Stimulated activated naive B cell treated with anti-CD40 and anti-IgM and Interleukin-4, amounts not matched to agents 10 μg/mL and 1 μg/mL and 100 μg/mL, for 72 hours (primary cell): ENCODE measurements around the gene KLHL12.

Experiments used
- ATAC-seq, 2 donors: fragments of 150-1000 bp; cut with Tn5 transposase; replicated peaks; 2 replicates each; pipeline ENCODE4 v1.10.0; 2021; ENCODE audit warnings: moderate library complexity in 1 of 2
- DNase-seq: peaks from one replicate; pipeline ENCODE4 v3.0.0; 2021
- H3K27ac Mint-ChIP-seq: one replicate; pipeline ENCODE4 v1.8.0; 2022; ENCODE audit warnings: mild to moderate bottlenecking, mixed read lengths
- H3K27me3 Mint-ChIP-seq, 2 donors: one replicate each; pipeline ENCODE4 v1.8.0; 2022; ENCODE audit warnings: mixed read lengths in 2 of 2
- H3K36me3 Mint-ChIP-seq, 2 donors: one replicate each; pipeline ENCODE4 v1.8.0; 2022; ENCODE audit warnings: mixed read lengths in 2 of 2, mild to moderate bottlenecking in 1 of 2
- H3K4me1 Mint-ChIP-seq, 2 donors: one replicate each; pipeline ENCODE4 v1.8.0; 2022; ENCODE audit warnings: mixed read lengths in 2 of 2, mild to moderate bottlenecking in 1 of 2
- H3K4me3 Mint-ChIP-seq, 2 donors: one replicate each; pipeline ENCODE4 v1.8.0; 2022; ENCODE audit warnings: mild to moderate bottlenecking in 2 of 2, mixed read lengths in 2 of 2, moderate library complexity in 1 of 2
- H3K9me3 Mint-ChIP-seq, 2 donors: one replicate each; pipeline ENCODE4 v1.8.0; 2022; ENCODE audit warnings: mixed read lengths in 2 of 2, mild to moderate bottlenecking in 1 of 2

Gene KLHL12

DNA sequence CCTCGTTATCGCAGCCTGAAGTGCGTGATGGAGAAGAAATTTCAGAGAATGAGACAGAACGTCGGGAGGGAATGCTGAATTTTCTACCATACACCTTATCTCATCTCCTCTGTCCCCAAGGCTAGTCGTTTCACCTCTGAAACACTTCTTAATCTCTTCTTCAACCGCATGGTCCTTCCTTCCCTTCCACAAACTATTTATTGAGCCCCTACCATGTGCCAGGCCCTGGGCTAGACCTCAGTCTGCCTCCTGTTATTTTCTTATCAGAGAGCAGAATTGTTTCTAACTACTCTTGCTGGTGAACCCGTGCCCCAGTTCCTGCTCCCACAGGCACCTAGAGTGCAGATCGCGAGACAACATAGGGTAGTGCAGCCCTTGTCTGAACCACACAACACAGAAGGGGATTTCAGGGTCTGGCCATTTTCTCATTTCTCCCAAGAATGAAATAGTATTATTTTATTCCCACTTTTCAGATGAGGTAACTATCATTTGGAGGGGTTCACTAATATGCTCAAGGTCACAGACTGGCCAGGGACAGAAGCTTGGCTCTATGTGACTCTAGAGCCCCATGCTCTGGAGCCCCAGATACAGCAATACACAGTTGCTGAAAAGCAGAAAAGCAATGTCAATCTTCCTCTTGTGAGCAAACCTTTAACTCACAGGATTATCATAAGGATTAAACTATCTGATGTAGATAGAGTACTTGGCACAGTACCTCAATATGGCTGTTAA lies 31.7 kb upstream of the KLHL12 start:
- Mint-ChIP-seq H3K4me3 (peak overlapping the region; percentile 82 to 96), H3K4me1 (peaks cover 18 to 33% of the 10 kb centered on the region in 2 donors), H3K36me3 (peaks cover 14 to 35% of the 10 kb centered on the region in 2 donors), H3K27me3 (no peaks in the 10 kb centered on the region), H3K27ac (peak overlapping the region; percentile 95), H3K9me3 (no peaks in the 10 kb centered on the region)
- DNase-seq = no peak
- ATAC-seq = peak; percentile 24 to 32

DNA sequence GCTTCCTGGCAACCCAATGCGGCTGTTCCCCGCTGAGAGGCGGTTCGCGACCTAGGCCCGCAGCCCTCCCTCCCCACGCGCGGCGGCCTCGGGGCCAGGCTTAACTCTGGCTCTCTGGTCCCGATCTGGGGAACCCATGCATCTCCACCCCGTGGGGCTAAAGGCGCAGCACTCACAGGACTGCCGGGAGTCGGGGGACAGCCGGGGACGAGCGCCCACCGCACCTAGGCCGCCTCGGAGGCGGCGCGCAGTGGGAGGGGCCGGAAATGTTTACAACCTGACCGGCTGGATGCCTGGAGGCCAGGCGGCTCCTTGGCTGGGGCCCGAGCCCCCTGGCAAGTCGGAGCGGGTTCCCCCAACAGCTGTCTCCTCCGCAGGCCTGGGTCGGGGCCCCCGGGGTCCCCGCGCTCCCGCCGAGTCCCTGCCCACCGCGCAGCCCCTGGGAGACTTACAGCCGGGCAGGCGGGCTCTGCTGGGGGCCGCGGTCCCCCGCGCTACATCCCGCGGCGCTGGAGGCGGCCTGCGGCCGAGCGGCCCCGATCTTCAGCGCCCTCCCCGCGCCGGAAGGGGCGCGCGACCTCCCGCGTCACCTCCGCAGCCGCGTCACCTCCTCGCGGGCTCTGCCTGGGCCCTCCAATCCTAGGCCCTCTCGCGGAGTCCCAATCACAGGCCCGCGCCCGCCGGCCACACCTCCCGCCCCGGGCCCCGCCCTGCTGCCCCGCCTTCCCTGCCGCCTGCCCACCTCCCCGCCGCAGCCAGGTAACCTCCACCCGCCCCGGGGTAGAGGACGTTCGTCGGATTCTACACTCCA lies 30.9 kb upstream of the KLHL12 start, which contains the start of gene ADIPOR1:
TSS of gene ADIPOR1 (minus strand) at position 580 of the 811 bp plus-strand sequence. CDS start 7,242 bp downstream, outside the sequence.
- Mint-ChIP-seq H3K36me3 (peaks cover 12 to 31% of the 10 kb centered on the region in 2 donors), H3K27me3 (no peaks in the 10 kb centered on the region), H3K4me1 (peaks cover 18 to 39% of the 10 kb centered on the region in 2 donors), H3K27ac (peak within 1 kb of the TSS; percentile 95), H3K4me3 (peak within 1 kb of the TSS; percentile 82 to 96), H3K9me3 (no peaks in the 10 kb centered on the region)
- ATAC-seq = peak; percentile 99
- DNase-seq = peak; percentile 83

DNA sequence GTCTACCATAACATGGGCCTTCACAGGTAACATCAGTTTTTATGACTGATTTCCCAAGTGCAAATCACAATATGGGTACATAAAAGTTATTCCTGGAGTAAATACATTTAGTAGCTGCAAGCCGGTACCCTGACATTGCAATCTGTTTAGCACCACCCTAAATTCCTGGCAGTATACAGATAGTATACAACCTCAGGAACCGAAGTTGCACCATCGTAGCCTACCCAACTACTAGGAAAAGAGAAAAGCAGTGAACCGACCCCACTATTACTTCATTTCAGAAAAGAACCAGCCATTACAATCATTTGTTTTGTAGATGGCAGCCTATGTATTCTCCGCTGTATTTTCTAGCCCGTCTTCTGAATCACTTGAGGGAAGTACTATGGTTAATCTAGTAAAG lies 29.9 kb upstream of the KLHL12 start:
- H3K4me1 Mint-ChIP-seq = peaks cover 24 to 49% of the 10 kb centered on the region in 2 donors
- H3K36me3 Mint-ChIP-seq = peaks cover 5 to 22% of the 10 kb centered on the region in 2 donors
- DNase-seq (no peak), ATAC-seq (no peak)
- H3K27ac Mint-ChIP-seq = peak overlapping the region; percentile 95
- H3K27me3 Mint-ChIP-seq = no peaks in the 10 kb centered on the region
- peak overlapping the region; percentile 82 to 96 for H3K4me3 Mint-ChIP-seq
- H3K9me3 Mint-ChIP-seq = no peaks in the 10 kb centered on the region

DNA sequence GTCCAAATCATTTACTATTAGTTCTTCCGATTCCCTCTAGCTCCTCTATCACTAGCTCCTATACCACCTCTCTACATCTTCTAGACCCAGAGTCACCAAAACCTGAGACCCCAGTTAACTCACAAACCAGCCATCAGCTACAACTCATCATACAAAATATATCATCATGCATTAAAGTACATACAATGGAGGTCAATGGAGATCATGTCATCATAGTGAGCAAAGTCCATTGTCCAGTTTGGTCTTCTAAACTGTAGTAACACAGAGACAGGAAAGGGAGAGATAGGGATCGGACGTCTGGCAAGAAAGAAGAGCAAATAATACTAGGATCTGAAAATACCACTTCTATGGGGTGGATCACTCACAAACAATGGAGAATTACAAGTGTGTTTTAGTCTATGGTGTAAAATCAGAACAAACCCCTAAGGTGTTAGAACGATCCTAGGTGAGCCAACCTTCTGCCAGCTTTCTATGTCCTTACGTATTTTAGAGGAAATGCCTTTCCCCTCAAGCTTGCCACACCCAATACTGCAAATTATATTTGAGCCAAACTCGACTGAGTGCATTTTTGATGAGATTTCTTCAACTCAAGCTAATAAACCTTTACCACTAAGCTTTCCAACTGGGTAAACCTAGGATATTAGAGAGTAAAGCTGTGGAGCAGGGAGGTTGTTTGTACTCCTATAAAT lies 27.2 kb upstream of the KLHL12 start:
- Mint-ChIP-seq H3K36me3 (peaks cover 3 to 16% of the 10 kb centered on the region in 2 donors), H3K27ac (no peak overlapping the region), H3K9me3 (no peaks in the 10 kb centered on the region), H3K27me3 (no peaks in the 10 kb centered on the region), H3K4me1 (peaks cover 24 to 57% of the 10 kb centered on the region in 2 donors), H3K4me3 (no peak overlapping the region)
- no peak for ATAC-seq
- no peak for DNase-seq

DNA sequence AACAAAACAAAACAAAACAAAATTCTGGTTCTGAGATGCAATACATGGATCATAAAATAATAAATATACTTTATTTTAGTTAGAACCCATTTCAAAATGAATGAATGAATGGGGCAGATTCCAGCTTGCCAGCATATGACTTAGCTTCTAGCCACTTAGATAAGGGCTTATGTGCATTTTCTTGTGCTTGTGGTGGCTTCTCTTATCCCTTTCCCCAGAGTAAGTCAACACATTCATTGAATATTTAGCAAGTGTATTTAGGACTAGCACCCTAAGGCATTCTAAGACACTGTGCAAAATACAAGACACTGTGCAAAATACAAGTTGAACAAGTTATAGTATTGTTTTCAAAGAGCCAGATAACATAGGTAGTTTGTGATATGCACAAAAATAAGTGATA lies 26.4 kb upstream of the KLHL12 start:
- ATAC-seq (no peak), DNase-seq (no peak)
- H3K9me3 Mint-ChIP-seq = no peaks in the 10 kb centered on the region
- H3K36me3 Mint-ChIP-seq = peaks cover 3 to 20% of the 10 kb centered on the region in 2 donors
- no peak overlapping the region for H3K27ac Mint-ChIP-seq
- H3K27me3 Mint-ChIP-seq = no peaks in the 10 kb centered on the region
- no peak overlapping the region for H3K4me3 Mint-ChIP-seq
- peaks cover 19 to 53% of the 10 kb centered on the region in 2 donors for H3K4me1 Mint-ChIP-seq

DNA sequence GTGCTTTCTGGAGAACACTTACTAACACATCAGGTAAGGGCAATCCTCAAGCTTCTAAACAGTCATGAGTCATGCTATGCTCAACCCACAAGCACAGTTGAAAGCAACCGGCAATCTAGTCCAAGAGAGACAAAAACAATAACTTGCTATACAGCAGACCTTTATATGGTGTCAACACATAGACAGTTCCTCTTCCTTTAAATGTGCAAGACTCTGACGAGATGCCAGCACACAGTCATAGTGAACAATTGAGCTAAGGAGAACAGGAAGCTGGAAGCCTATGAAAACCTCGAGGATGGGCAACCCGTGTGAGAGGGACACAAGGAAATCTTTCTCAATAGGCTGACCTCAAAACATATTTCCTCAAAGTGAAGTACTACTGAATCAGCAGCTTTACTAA lies 25.8 kb upstream of the KLHL12 start:
- Mint-ChIP-seq H3K27ac (peak overlapping the region; percentile 5), H3K4me3 (no peak overlapping the region), H3K9me3 (no peaks in the 10 kb centered on the region), H3K27me3 (no peaks in the 10 kb centered on the region), H3K36me3 (peaks cover 8 to 24% of the 10 kb centered on the region in 2 donors), H3K4me1 (peaks cover 18 to 53% of the 10 kb centered on the region in 2 donors)
- peak; percentile 61 to 69 for ATAC-seq
- DNase-seq = no peak

DNA sequence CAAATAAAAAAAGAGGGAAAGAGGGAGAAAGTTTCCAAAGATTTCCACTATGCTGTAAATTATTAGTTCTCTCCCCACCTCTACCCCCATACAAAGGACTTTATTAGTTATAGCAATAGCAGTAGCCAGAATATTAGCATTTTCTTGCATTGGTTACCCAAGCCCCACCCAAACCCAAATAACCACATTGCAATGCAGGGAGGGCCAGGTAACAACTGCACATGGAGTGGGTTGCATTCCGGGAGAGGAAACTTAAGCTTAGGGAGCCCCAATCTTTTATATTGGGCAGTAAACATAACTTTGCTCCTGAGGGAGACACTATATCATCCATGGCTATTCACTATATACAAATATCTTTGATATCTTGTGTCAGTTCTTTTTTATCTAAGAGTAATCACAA lies 25.1 kb upstream of the KLHL12 start:
- no peak for ATAC-seq
- Mint-ChIP-seq H3K4me1 (peaks cover 18 to 53% of the 10 kb centered on the region in 2 donors), H3K27ac (no peak overlapping the region), H3K27me3 (no peaks in the 10 kb centered on the region), H3K4me3 (no peak overlapping the region), H3K36me3 (peaks cover 8 to 27% of the 10 kb centered on the region in 2 donors), H3K9me3 (no peaks in the 10 kb centered on the region)
- no peak for DNase-seq

DNA sequence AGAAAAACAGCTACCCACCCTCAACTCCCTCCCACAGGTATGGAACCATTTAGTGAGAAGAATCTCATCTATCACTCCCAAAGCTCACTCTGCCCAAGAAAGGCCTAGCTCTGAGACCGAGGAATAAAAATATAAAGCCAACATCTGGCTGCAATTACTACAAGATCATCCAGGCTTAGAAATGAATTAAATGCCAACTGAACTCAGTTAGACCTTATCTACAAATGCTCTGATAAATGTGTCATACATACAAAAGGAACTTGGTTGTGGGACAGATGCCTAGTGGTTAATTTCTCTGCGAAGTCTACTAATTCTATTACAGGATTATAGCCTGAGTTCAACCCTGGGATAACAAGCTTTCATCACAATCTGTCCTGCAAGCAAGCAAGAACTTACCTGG lies 24.4 kb upstream of the KLHL12 start:
- H3K27me3 Mint-ChIP-seq = no peaks in the 10 kb centered on the region
- peaks cover 18 to 47% of the 10 kb centered on the region in 2 donors for H3K4me1 Mint-ChIP-seq
- DNase-seq (no peak), ATAC-seq (no peak)
- no peak overlapping the region for H3K4me3 Mint-ChIP-seq
- H3K27ac Mint-ChIP-seq = no peak overlapping the region
- H3K36me3 Mint-ChIP-seq = peaks cover 11 to 28% of the 10 kb centered on the region in 2 donors
- H3K9me3 Mint-ChIP-seq = no peaks in the 10 kb centered on the region

DNA sequence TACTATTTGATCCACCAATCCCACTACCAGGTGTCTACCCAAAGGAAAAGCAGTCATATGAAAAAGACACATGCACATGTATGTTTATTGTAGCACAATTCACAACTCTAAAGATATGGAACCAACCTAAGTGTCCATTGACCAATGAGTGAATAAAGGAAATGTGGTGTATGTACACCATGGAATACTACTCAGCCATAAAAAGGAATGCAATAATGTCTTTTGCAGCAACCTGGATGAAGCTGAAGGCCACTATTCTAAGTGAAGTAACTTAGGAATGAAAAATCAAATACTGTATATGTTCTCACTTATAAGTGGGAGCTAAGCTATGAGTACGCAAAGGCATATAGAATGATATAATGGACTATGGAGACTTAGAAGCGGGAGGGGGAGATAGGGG lies 18.4 kb upstream of the KLHL12 start:
- H3K4me1 Mint-ChIP-seq = no peaks in the 10 kb centered on the region
- no peak overlapping the region for H3K4me3 Mint-ChIP-seq
- no peaks in the 10 kb centered on the region for H3K9me3 Mint-ChIP-seq
- no peaks in the 10 kb centered on the region for H3K27me3 Mint-ChIP-seq
- no peak overlapping the region for H3K27ac Mint-ChIP-seq
- ATAC-seq = no peak
- DNase-seq = no peak
- peaks cover 27 to 62% of the 10 kb centered on the region in 2 donors for H3K36me3 Mint-ChIP-seq

DNA sequence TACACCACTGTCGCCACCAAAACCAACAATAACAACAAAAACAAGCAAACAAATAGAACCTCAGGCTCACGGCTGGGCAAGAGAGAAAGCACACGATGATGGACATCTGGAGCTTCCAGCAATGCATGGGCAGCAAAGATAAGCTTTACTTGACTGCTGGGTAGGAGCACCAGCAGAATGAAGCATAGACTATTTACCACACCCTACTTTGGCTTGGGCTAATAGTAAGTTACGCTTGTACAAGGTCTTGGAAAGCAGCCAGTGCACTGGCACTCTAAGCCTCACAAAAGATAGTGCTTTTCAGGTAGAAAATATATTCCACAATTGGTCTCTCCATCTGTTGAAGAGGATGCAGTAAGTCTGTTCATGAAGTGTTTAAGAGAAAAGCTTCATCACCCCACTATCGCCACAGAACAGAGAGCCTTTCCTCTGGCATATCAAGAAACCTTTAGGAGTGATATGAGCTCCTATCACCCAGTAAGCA lies 17.4 kb upstream of the KLHL12 start:
- no peaks in the 10 kb centered on the region for H3K27me3 Mint-ChIP-seq
- no peak overlapping the region for H3K4me3 Mint-ChIP-seq
- no peaks in the 10 kb centered on the region for H3K9me3 Mint-ChIP-seq
- DNase-seq (no peak), ATAC-seq (no peak)
- no peak overlapping the region for H3K27ac Mint-ChIP-seq
- H3K4me1 Mint-ChIP-seq = no peaks in the 10 kb centered on the region
- peaks cover 27 to 60% of the 10 kb centered on the region in 2 donors for H3K36me3 Mint-ChIP-seq

DNA sequence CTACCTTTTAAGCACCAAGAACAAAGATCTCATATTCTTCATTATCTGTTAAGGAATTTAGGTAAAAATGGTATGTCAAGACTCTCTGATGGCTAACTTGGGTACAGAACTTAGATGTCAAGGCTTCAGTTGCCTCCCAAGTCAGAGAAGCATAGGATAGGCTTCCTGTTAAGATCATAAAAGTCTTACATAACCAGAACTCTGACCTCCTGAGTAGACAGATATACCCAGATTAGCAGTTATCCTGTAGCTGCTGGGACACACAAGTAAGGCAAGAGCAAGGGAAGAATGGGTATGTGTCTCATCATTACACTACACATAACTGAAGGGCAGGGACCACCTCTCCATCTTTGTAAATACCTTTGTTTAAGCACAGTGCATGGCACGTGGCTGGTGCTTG lies 15.4 kb upstream of the KLHL12 start:
- DNase-seq (no peak), ATAC-seq (no peak)
- no peaks in the 10 kb centered on the region for H3K27me3 Mint-ChIP-seq
- H3K4me1 Mint-ChIP-seq = no peaks in the 10 kb centered on the region
- H3K36me3 Mint-ChIP-seq = peaks cover 23 to 51% of the 10 kb centered on the region in 2 donors
- no peaks in the 10 kb centered on the region for H3K9me3 Mint-ChIP-seq
- no peak overlapping the region for H3K4me3 Mint-ChIP-seq
- H3K27ac Mint-ChIP-seq = no peak overlapping the region

DNA sequence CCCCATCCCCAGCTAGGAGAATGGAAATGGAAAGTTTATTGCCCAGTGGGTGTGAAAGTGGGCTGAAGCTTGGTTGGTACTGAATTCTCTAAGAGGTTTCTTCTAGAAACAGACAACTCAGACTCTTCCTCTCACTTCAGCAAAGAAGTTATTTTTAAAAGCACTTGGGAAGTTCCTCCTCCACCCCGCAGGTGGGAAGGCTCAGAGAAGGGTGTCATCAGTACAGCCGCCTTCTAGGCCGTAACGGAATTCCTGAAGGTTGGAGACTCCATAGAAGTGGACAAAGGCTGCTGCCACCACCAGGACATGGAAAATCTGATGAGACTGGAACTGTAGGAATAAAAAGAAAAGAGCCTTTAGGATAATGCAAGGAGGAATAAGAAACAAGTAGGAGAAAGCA lies 14.3 kb upstream of the KLHL12 start:
- no peak for DNase-seq
- Mint-ChIP-seq H3K27me3 (no peaks in the 10 kb centered on the region), H3K9me3 (no peaks in the 10 kb centered on the region), H3K27ac (no peak overlapping the region), H3K4me1 (no peaks in the 10 kb centered on the region), H3K36me3 (peaks cover 19 to 49% of the 10 kb centered on the region in 2 donors), H3K4me3 (no peak overlapping the region)
- ATAC-seq = no peak

DNA sequence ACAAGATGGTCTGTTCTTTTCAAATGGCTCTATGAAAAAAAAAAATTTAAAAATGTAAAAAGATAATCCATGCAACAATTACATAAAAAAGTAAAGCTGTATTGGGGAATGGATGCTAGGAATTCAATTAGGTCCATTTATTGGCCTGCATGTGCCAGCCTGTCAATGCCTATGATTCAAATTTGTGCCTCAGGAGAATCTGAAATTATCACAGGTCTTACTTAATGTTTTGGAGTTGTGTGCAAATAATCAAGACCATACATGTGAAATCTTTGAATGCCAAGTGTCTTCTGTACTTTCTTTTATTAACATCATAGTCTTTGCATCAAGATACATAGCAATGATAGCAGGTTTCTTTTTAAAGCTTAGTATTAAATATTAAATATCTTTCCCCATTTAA lies 13.5 kb upstream of the KLHL12 start:
- no peak for ATAC-seq
- Mint-ChIP-seq H3K4me1 (peaks cover 3 to 5% of the 10 kb centered on the region in 2 donors), H3K36me3 (peaks cover 17 to 45% of the 10 kb centered on the region in 2 donors), H3K4me3 (no peak overlapping the region), H3K9me3 (no peaks in the 10 kb centered on the region), H3K27ac (no peak overlapping the region), H3K27me3 (no peaks in the 10 kb centered on the region)
- DNase-seq = no peak

DNA sequence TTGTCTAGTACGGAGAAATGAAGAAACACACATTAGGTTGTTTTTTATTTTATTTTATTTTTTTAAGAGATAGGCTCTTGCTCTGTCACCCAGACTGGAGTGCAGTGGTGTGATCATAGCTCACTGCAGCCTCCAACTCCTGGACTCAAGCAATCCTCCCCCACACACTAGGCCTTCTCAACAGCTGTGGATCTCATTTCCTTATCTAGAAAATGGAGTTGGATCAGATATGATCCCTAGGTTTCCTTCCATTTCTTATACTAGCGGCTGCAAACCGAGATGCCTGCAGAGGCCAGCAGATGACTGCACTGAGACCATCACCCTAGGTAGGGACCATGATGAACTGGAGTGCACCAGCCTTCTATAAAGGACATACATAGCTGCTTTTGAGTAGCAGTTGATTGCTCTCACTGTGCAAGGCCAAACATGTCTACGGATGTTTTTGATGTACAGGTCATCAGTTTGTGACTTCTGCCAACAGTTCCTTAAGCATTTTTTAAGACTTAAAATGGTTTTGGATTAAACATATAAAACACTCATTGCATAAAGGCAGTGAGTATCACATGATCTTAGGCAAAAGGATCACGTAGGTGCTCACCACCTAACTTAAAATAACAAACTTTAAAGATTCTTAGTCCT lies 11.4 kb upstream of the KLHL12 start:
- peaks cover 1 to 3% of the 10 kb centered on the region in 2 donors for H3K9me3 Mint-ChIP-seq
- H3K4me3 Mint-ChIP-seq = no peak overlapping the region
- no peak for DNase-seq
- peaks cover 7 to 26% of the 10 kb centered on the region in 2 donors for H3K36me3 Mint-ChIP-seq
- peaks cover 7 to 13% of the 10 kb centered on the region in 2 donors for H3K4me1 Mint-ChIP-seq
- H3K27ac Mint-ChIP-seq = no peak overlapping the region
- H3K27me3 Mint-ChIP-seq = no peaks in the 10 kb centered on the region
- ATAC-seq = no peak
